Lung (tissue), 16 donors: ENCODE measurements around the gene AK2. TPM values are rescaled to one million over a fixed set of nuclear protein-coding genes. Genes with fewer than 3 reads are reported as not detected.
A peak's percentile ranks its signal among the peaks of the same experiment; 100 is the strongest.

Experiments used
- ATAC-seq: fragments of 200-7000 bp; cut with Tn5 transposase; one replicate; pipeline ENCODE4 v1.9.1; 2020; ENCODE audit warnings: moderate number of reproducible peaks; ENCODE audit not compliant: insufficient read depth, low FRiP score
- DNase-seq, 3 donors: peaks; one replicate each; pipeline ENCODE4 v3.0.0-alpha.2; 2013 to 2017
- H3K27ac ChIP-seq, 2 donors: one replicate each; pipeline ENCODE4 v1.5.1; 2013; ENCODE audit warnings: mild to moderate bottlenecking in 2 of 2, moderate library complexity in 2 of 2, control low read depth in 1 of 2, inconsistent platforms in 1 of 2, low read depth in 1 of 2, low read length in 1 of 2
- H3K27me3 ChIP-seq, 3 donors: one replicate each; pipeline ENCODE4 v1.5.1; 2013; ENCODE audit warnings: low read length in 2 of 3; ENCODE audit not compliant: control insufficient read depth in 3 of 3, insufficient read depth in 3 of 3
- H3K36me3 ChIP-seq, 4 donors: one replicate each; pipeline ENCODE4 v1.5.1; 2013; ENCODE audit warnings: low read length in 4 of 4, mild to moderate bottlenecking in 1 of 4, moderate library complexity in 1 of 4; ENCODE audit not compliant: control insufficient read depth in 4 of 4, insufficient read depth in 4 of 4
- H3K4me1 ChIP-seq, 5 donors: one replicate each; pipeline ENCODE4 v1.5.1; 2013; ENCODE audit warnings: low read length in 5 of 5, mild to moderate bottlenecking in 2 of 5, moderate library complexity in 1 of 5; ENCODE audit not compliant: control insufficient read depth in 5 of 5, insufficient read depth in 5 of 5
- H3K4me3 ChIP-seq: one replicate; pipeline ENCODE4 v1.5.1; 2013; ENCODE audit warnings: mild to moderate bottlenecking, control low read depth, moderate library complexity
- H3K9ac ChIP-seq, 2 donors: one replicate each; pipeline ENCODE4 v1.5.1; 2013; ENCODE audit warnings: low read length in 2 of 2, control low read depth in 1 of 2; ENCODE audit not compliant: insufficient read depth in 1 of 2
- H3K9me3 ChIP-seq, 4 donors: one replicate each; pipeline ENCODE4 v1.5.1; 2013; ENCODE audit warnings: low read length in 3 of 4, mild to moderate bottlenecking in 1 of 4, moderate library complexity in 1 of 4; ENCODE audit not compliant: control insufficient read depth in 4 of 4, insufficient read depth in 3 of 4
- CTCF ChIP-seq: IDR thresholded peaks from 2 replicates; pipeline ENCODE4 v1.5.1; 2012; ENCODE audit warnings: mild to moderate bottlenecking; ENCODE audit errors: control extremely low read depth, extremely low read depth
- WGBS, 2 donors: extraction: QIAGEN DNeasy Blood & Tissue Kit; methylation state at CpG; one replicate each; pipeline ENCODE4 v1.1.7; 2013; 5-methylcytosine and 5-hydroxymethylcytosine counted together
- long read RNA-seq, 5 donors: transcript quantifications; one replicate each; lab custom pipeline, GENCODE V29; 2026
- polyA plus RNA-seq, 2 donors: library from polyadenylated mRNA; stranded (reverse); fragments of 200-250 nt; gene quantifications; one replicate each; pipeline ENCODE4 v1.2.1, GENCODE V29; 2013
- total RNA-seq, 2 donors: library from RNA; depleted of rRNA in 1 of 2; stranded (reverse); fragments of >200 nt in 1 of 2; gene quantifications; one replicate each; pipeline ENCODE4 v1.2.1, GENCODE V29; 2014 to 2021
- donor health status: control.
- donor health status: control.
- donor health status: Bipolar disorder and iron deficiency.
- donor health status: healthy.
- donor health status: DM: yes; HTN: yes; CAD: no.

AK2 gene
- total RNA-seq: 100 to 1,000 TPM in 1 of 2 donors, 10 to 100 TPM in 1; 86.8 to 127 TPM
- polyA plus RNA-seq: 100 to 1,000 TPM in 1 of 2 donors, 10 to 100 TPM in 1; 87.6 to 115 TPM
- long read RNA-seq, donor 1, transcript AK2-202 (7 exons, 3,586 nt): minor isoform, 19 of 81 reads
- long read RNA-seq, donor 1, transcript AK2-201 (6 exons, 1,021 nt): major isoform, 29 of 81 reads
- long read RNA-seq, donor 1, partial matches to known transcripts: 29 of 81 reads
- long read RNA-seq, donor 1, other reads (novel, unspliced or antisense): 0 of 81 reads
- long read RNA-seq, donor 2, transcript AK2-201 (6 exons, 1,021 nt): major isoform, 13 of 27 reads
- long read RNA-seq, donor 2, partial matches to known transcripts: 7 of 27 reads
- long read RNA-seq, donor 2, other reads (novel, unspliced or antisense): 0 of 27 reads
- long read RNA-seq, donor 3, transcript AK2-201 (6 exons, 1,021 nt): major isoform, 20 of 36 reads
- long read RNA-seq, donor 3, transcript AK2-202 (7 exons, 3,586 nt): minor isoform, 7 of 36 reads
- long read RNA-seq, donor 3, partial matches to known transcripts: 9 of 36 reads
- long read RNA-seq, donor 3, other reads (novel, unspliced or antisense): 0 of 36 reads
- long read RNA-seq, donor 4, transcript AK2-202 (7 exons, 3,586 nt): minor isoform, 8 of 39 reads
- long read RNA-seq, donor 4, transcript AK2-201 (6 exons, 1,021 nt): major isoform, 19 of 39 reads
- long read RNA-seq, donor 4, partial matches to known transcripts: 6 of 39 reads
- long read RNA-seq, donor 4, other reads (novel, unspliced or antisense): 0 of 39 reads
- long read RNA-seq, donor 5, transcript AK2-202 (7 exons, 3,586 nt): minor isoform, 22 of 76 reads
- long read RNA-seq, donor 5, transcript AK2-201 (6 exons, 1,021 nt): major isoform, 34 of 76 reads
- long read RNA-seq, donor 5, transcript AK2-212 (7 exons, 886 nt): minor isoform, 5 of 76 reads
- long read RNA-seq, donor 5, partial matches to known transcripts: 12 of 76 reads
- long read RNA-seq, donor 5, other reads (novel, unspliced or antisense): 0 of 76 reads

- DNase-seq (peak; percentile 97 to 98 (median 98)), ATAC-seq (peak; percentile 99)
- H3K27ac ChIP-seq: peak within 1 kb of the TSS; percentile 85 to 94
- 4% methylated on average over 59 of the region's 59 CpGs for WGBS, 2 donors
- H3K4me3 ChIP-seq: peak within 1 kb of the TSS; percentile 86
- no peaks in the 10 kb centered on the region for H3K27me3 ChIP-seq
- TF ChIP-seq CTCF: no peak
- peaks cover 0 to 22% (median 7%) of the 10 kb centered on the region in 5 donors for H3K4me1 ChIP-seq
- H3K9me3 ChIP-seq: no peaks in the 10 kb centered on the region
- peaks cover 0 to 4% (median 0%) of the 10 kb centered on the region in 4 donors for H3K36me3 ChIP-seq
- peak within 1 kb of the TSS; percentile 83 to 93 for H3K9ac ChIP-seq
Observed at GRCh38 chr1:33036526-33037503, at the start of gene AK2. Gene AK2, minus strand, starts transcription at chr1:33036883. Its CDS starts 55 bp downstream, at chr1:33036828.

GRCh38 chr1:33086384-33086850 lies 49.7 kb upstream of the AK2 start:
- peaks cover 0 to 8% (median 0%) of the 10 kb centered on the region in 5 donors for H3K4me1 ChIP-seq
- H3K9ac ChIP-seq: no peak overlapping the region
- H3K9me3 ChIP-seq: no peaks in the 10 kb centered on the region
- TF ChIP-seq CTCF: peak; percentile 57
- H3K4me3 ChIP-seq: no peak overlapping the region
- peak; percentile 74 to 81 (median 80) for DNase-seq
- H3K27me3 ChIP-seq: no peaks in the 10 kb centered on the region
- H3K36me3 ChIP-seq: peaks cover 0 to 2% (median 0%) of the 10 kb centered on the region in 4 donors
- no peak overlapping the region for H3K27ac ChIP-seq
- ATAC-seq: peak; percentile 57
- WGBS, 2 donors: 29 to 31% methylated on average over 12 of the region's 12 CpGs

- no peak overlapping the region for H3K27ac ChIP-seq
- no peak for TF ChIP-seq CTCF
- no peak overlapping the region for H3K4me3 ChIP-seq
- no peak overlapping the region for H3K9ac ChIP-seq
- DNase-seq (no peak), ATAC-seq (no peak)
- 75 to 89% methylated on average over 4 of the region's 4 CpGs for WGBS, 2 donors
- no peaks in the 10 kb centered on the region for H3K9me3 ChIP-seq
- no peaks in the 10 kb centered on the region for H3K27me3 ChIP-seq
- H3K36me3 ChIP-seq: peaks cover 0 to 2% (median 0%) of the 10 kb centered on the region in 4 donors
- peaks cover 0 to 15% (median 4%) of the 10 kb centered on the region in 5 donors for H3K4me1 ChIP-seq
Observed at GRCh38 chr1:33085332-33085731, 48.6 kb upstream of the AK2 start.
